Liver (tissue), 3 donors: ENCODE results near the gene TNFRSF21.

Experiments
- EGR1 ChIP-seq, 2 donors: IDR thresholded peaks; 2 replicates each; pipeline ENCODE4 v1.6.1; 2016 to 2018; ENCODE audit warnings: antibody characterized with exemption in 2 of 2, low read depth in 2 of 2
- HNF4G ChIP-seq: IDR thresholded peaks from 2 replicates; pipeline ENCODE4 v1.6.1; 2016; ENCODE audit warnings: antibody characterized with exemption
- RAD21 ChIP-seq, 2 donors: IDR thresholded peaks; 2 replicates each; pipeline ENCODE4 v1.6.1; 2016; ENCODE audit warnings: antibody characterized with exemption in 2 of 2, mild to moderate bottlenecking in 2 of 2
- TF ChIP-seq, protein P1 (sequence below): fragments of 150-350 bp; IDR thresholded peaks from 2 replicates; pipeline ENCODE4 v1.5.1; 2017; ENCODE audit warnings: improper control_type of control experiment, low read depth, low read length; ENCODE audit not compliant: missing input control
- TF ChIP-seq, protein P2 (sequence below): IDR thresholded peaks from 2 replicates; pipeline ENCODE4 v1.6.1; 2016; ENCODE audit warnings: antibody characterized with exemption, mild to moderate bottlenecking
- TF ChIP-seq, protein P3 (sequence below): IDR thresholded peaks from 2 replicates; pipeline ENCODE4 v1.6.1; 2016; ENCODE audit warnings: antibody characterized with exemption
- donor health status: healthy.
- donor health status: healthy.

DNA sequence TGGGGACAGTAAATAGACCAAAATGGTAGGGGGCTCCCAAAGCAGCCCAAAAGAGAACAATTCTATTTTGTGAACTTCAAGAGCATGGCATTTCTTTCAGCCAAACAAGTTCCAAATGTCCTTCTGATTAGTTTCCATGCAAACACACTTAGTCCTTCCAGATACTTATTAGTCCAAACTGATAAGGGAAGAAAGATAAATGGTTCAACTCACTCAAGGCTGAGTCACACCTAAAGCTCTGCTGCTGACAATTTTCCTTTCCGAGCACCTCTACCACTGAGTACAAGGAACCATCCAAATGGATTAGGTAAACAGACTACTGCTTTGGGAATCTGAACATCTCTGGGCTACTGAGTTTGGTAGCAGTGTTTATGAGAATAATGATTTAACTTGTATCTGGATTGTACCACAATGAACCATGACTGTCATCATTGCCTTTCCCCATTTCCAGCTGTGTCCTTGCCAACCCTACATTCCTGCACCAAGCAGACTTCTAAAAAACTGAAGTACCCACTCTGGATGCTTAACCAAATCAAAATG is 71.2 kb downstream of the TNFRSF21 start:
- TF ChIP-seq, protein P1, sequence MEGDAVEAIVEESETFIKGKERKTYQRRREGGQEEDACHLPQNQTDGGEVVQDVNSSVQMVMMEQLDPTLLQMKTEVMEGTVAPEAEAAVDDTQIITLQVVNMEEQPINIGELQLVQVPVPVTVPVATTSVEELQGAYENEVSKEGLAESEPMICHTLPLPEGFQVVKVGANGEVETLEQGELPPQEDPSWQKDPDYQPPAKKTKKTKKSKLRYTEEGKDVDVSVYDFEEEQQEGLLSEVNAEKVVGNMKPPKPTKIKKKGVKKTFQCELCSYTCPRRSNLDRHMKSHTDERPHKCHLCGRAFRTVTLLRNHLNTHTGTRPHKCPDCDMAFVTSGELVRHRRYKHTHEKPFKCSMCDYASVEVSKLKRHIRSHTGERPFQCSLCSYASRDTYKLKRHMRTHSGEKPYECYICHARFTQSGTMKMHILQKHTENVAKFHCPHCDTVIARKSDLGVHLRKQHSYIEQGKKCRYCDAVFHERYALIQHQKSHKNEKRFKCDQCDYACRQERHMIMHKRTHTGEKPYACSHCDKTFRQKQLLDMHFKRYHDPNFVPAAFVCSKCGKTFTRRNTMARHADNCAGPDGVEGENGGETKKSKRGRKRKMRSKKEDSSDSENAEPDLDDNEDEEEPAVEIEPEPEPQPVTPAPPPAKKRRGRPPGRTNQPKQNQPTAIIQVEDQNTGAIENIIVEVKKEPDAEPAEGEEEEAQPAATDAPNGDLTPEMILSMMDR = no peak
- TF ChIP-seq, protein P2, sequence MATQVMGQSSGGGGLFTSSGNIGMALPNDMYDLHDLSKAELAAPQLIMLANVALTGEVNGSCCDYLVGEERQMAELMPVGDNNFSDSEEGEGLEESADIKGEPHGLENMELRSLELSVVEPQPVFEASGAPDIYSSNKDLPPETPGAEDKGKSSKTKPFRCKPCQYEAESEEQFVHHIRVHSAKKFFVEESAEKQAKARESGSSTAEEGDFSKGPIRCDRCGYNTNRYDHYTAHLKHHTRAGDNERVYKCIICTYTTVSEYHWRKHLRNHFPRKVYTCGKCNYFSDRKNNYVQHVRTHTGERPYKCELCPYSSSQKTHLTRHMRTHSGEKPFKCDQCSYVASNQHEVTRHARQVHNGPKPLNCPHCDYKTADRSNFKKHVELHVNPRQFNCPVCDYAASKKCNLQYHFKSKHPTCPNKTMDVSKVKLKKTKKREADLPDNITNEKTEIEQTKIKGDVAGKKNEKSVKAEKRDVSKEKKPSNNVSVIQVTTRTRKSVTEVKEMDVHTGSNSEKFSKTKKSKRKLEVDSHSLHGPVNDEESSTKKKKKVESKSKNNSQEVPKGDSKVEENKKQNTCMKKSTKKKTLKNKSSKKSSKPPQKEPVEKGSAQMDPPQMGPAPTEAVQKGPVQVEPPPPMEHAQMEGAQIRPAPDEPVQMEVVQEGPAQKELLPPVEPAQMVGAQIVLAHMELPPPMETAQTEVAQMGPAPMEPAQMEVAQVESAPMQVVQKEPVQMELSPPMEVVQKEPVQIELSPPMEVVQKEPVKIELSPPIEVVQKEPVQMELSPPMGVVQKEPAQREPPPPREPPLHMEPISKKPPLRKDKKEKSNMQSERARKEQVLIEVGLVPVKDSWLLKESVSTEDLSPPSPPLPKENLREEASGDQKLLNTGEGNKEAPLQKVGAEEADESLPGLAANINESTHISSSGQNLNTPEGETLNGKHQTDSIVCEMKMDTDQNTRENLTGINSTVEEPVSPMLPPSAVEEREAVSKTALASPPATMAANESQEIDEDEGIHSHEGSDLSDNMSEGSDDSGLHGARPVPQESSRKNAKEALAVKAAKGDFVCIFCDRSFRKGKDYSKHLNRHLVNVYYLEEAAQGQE = no peak
- TF ChIP-seq, protein P3, sequence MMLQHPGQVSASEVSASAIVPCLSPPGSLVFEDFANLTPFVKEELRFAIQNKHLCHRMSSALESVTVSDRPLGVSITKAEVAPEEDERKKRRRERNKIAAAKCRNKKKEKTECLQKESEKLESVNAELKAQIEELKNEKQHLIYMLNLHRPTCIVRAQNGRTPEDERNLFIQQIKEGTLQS = no peak
- TF ChIP-seq EGR1 (IDR thresholded peaks at IDR 0.05; ENCODE audit: low read depth in 2 of 2) = no peak
- TF ChIP-seq RAD21 (IDR thresholded peaks at IDR 0.05) = no peak
- no peak for TF ChIP-seq HNF4G
